ENCODE measurements around the gene L3MBTL3. TPM values are rescaled to one million over a fixed set of nuclear protein-coding genes. Genes with fewer than 3 reads are reported as not detected.

Gene L3MBTL3
- total RNA-seq, 1 donor from 2014 or later = 13.7 TPM

DNA sequence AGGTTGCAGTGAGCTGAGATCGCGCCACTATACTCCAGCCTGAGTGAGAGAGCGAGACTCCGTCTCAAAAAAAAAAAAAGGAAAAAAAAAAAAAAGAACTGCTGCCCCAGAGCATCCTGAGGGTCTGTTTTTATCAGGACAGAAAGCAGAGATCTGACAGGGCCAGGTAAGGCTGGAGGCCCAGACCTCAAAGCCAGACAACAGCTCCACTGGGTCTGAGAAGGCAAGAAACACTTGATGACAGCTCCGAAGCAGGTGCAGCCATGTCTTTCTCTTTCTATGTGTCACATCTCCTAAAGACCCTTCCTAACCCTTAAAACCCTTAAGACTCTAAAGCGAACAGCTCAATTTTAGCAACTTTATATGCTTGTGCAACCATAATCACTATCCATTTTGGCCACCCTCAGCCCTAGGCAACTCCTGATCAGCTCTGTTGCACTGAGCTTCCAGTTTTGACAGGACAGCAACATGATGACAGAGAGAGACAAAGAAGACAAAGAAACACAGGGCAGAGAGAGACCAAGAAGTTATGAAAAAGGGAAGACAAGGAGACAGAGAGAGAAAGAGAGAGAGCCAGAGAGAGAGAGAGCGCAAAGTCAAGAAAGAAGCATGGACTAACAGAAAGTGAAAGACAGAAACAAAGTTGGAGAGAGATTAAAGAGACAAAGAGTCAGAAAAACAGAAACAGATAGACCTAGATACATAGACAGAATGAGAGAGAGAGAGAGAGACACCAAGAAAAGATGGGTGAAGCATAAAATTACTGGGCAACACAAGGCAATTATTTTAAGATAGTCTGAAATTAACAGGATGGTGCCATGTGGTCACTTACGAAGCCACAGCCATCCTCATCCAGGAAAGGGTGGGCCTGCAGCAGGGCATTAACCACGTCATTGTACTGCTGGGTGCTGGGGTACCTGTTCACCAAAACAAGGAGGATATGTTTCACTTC lies 165.2 kb downstream of the L3MBTL3 start:
- no peak for DNase-seq (ENCODE audit: low read depth)

DNA sequence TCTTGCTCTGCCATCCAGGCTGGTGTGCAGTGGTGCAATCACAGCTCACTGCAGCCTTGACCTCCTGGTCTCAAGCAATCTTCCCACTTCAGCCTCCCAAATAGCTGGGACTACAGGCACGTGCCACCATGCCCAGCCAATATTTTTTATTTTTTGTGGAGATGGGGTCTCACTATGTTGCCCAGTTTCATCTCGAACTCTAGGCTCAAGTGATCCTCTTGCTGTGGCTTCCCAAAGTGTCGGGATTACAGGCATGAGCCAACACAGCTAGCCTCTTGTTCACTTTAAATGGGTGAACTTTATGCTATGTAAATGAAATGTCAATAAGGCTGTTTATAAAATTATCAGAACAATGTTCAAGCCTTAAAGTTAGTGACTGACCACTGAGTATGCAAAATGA lies 167.3 kb downstream of the L3MBTL3 start:
- DNase-seq (ENCODE audit: low read depth) = no peak

DNA sequence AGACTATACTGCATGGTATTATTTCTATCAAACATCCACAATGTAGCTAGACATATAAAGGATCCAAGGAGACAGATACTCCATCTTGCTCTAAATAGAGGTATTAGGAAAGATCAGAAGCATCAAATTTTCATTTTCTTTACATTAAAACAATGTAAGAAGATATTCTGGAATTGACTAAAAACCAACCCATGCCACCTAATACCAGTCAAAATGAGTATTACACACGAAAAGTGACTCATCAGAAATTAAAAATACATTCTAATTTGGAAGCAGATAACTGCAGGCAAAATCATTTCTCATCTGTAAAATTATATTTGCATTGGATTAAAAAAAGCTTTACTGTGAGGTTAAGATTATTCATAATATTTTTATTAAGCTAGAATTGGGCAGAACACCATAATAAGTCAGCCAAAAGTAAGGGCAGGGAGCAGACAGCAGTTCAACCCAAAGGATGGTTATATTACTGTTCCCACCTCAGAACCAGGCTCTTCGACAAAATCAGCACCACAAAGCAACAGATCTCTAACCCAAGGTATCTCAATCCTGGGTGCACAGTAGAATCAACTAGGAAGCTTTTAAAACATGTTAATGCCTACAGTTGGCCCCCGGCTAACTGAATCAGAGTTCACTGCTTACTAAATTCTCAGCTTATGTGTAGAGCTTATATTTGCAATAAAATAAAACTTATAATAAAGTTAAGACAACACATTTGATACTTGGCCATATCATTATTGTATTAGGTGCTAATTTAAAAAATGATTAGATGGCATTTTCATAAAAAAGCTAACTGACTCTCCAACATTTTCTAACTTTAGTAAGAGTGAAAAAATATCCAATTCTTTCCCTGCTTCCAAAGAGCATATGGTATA lies 169.2 kb downstream of the L3MBTL3 start:
- DNase-seq (ENCODE audit: low read depth) = no peak

DNA sequence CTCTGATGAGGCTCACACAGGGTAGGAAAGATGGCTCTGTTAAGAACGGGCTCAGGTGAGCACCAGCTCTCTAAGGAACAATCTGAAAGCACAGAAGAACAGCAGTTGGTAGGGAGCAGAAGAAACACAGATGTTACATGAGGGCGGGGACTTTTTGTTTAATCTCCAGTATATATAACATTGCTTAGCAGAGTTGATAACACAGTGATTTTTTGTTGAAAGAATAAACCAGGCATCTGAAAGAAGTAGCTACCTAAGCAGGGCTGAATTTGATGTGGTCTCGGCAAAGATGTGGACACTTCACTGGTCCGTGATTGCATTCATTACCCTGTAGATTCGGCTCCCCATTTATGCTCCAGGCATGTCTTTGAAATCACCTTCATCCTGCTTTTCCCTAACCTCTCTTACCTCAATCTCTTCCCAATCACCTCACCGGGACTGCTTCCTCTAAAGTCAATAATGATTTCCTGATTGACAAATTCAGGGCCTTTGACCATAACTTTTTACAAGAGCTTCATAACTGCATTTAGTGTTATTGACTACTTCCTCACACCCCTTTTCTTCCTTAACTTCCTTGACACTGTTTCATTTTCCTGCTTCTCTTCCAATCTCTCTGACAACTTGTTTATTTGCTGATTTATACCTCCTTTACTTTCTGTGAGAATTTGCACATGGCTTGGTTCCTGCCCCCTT lies 170.0 kb downstream of the L3MBTL3 start:
- DNase-seq (ENCODE audit: low read depth) = no peak

DNA sequence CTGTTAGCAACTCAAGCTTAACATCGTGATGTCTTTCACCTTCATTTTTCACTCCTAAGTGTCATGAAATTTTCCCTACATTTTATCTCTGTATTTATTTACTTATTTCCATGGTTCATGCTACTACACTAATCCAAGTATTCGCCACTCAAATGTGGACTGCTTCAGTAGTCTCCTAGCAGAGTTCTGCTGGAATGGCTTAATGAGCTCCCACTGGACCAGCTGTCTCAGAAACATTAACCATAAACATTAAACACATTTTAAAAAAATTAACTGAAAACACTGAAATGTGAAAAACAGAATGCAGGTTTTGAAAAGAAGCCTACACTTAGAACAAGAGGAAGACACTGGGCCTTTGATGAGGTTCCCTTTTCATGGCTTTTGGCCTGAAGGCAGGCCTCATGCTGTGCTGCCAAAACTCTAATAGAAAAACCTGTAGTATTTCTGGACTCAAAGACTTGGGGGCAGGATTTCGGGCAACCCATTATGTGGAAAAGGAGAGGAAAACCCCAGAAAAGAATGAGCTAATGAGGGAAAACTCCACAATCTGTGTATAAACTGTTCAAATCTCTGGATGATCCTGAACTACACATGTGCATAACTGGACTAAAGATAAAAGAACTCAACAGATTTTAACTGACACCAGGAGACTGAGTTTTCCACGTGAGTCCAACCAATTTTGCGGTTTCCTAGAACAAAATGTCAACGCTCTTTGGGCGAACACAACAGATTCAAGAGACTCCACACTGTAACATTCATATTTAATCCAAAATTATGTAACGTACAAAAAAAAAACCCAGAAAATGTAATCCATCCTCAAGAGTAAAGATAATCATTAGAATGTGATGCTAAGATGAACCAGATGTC lies 171.4 kb downstream of the L3MBTL3 start:
- no peak for DNase-seq (ENCODE audit: low read depth)

Other genes starting within 250 kb of the L3MBTL3 start
- gene TMEM244, start 157.3 kb upstream of the L3MBTL3 start, total RNA-seq = not detected in 2 replicates
- not detected in 2 replicates for gene SAMD3, start 204.4 kb downstream of the L3MBTL3 start, total RNA-seq